Upper lobe of left lung (tissue), 4 donors: ENCODE measurements around the gene SLC25A25.

Source experiments
- CTCF ChIP-seq, 6 experiments: fragments of 450-650 bp in 4 of 6; fragments of 200-600 bp in 2 of 6; sonication (generic) in 2 of 6; IDR thresholded peaks; one replicate each; pipeline ENCODE4 v1.5.1; 2016 to 2019; ENCODE audit warnings: antibody characterized with exemption in 6 of 6
- POLR2A ChIP-seq, 4 donors: fragments of 450-650 bp; IDR thresholded peaks; one replicate each; pipeline ENCODE4 v1.5.1; 2016 to 2017; ENCODE audit warnings: antibody characterized with exemption in 4 of 4, mild to moderate bottlenecking in 2 of 4

DNA sequence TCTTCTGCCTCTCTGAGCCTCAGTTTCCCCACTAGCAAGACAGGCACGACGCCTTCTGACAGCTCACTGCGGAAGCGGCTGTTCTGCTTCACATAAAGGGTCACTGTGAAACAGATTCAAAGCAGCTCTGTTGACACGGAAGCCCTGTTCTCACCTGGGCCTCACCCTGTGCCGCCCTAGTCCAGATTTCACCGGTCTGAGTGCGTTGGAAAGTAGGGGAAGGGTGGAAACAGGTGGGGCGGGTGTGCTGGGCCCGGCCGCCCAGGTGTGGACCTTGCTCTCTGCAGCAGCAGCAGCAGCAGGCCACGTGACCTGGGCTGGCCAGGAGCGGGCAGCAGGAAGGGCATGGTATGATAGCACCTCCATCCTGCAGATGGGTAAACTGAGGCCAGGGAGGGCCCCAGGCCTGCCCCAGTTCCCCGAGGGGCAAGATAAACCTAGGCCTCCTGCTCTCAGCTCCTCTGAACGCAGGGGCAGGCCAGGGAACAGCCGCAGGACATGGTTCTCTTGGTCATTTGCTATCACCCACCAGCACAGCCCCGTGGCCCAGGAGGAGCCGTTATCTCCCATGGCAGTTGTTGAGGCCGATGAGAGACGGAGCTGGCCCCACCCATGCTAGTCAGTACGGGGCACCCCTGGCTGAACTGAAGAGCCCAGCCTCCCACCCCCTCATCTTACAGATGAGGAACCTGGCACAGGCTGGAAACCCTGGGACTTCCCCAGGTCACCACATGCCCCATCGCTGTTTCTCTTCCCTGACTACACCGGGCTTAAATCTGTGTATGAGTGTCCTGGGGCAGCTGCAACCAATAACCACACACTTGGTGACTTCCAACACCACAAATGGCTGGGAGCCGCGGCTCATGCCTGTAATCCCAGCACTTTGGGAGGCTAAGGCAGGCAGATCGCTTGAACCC, 47.4 kb downstream of the SLC25A25 start:
- TF ChIP-seq CTCF (IDR thresholded peaks at IDR 0.05) (no peak), POLR2A (IDR thresholded peaks at IDR 0.05) (no peak)
